ENCODE results near the gene FTO. TPM values are rescaled to one million over a fixed set of nuclear protein-coding genes. Genes with fewer than 3 reads are reported as not detected.
A peak's percentile ranks its signal among the peaks of the same experiment; 100 is the strongest.

FTO gene
- total RNA-seq, 1 donor from 2014 or later: 110 TPM

DNA sequence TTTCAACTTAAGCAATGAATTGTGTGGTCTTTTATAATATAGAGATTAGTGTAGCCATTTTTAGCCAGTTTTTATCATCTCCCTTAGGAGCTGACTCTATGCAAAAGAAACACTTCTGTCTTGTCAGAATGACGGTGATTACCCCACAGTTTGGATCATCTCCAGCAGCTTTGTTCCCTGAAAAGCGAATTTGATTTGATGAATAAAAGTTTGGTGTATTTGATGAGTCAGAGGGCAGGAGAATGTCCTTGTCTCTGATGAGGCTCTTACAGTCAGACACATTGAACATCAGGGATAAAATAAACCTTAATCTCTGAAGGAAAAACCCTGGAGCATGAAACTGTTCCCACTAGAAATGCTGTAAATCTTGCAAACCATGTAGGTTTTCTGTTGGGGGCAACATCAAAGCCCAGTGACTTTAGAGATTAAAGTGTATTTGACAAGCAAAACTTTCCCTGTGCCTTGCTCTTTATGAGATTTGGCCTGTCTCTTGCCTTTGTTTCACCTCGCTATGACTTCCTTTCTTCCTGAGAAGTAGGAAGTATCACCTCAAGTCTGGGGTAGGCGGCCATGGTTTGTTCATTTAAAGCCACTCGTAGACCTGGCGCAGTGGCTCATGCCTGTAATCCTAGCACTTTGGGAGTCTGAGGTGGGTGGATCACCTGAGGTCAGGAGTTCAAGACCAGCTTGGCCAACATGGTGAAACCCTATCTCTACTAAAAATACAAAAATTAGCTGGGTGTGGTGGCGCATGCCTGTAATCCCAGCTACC lies 209.3 kb downstream of the FTO start:
- Mint-ChIP-seq H3K4me1 (peaks cover 57% of the 10 kb centered on the region), H3K36me3 (no peaks in the 10 kb centered on the region), H3K4me3 (no peak overlapping the region), H3K27me3 (ENCODE audit: insufficient read depth, low read depth) (peaks cover 2% of the 10 kb centered on the region), H3K9me3 (no peaks in the 10 kb centered on the region), H3K27ac (no peak overlapping the region)
- Histone ChIP-seq H3K36me3 (no peaks in the 10 kb centered on the region), H3K9ac (no peak overlapping the region), H3K9me3 (ENCODE audit: low read depth) (no peaks in the 10 kb centered on the region), H3K4me1 (peaks cover 43% of the 10 kb centered on the region), H3K79me2 (ENCODE audit: low read depth) (no peaks in the 10 kb centered on the region), H3F3A (ENCODE audit: low read depth) (peaks cover 16% of the 10 kb centered on the region), H3K27ac (no peak overlapping the region), H3K27me3 (no peaks in the 10 kb centered on the region), H3K4me2 (no peak overlapping the region), H4K20me1 (ENCODE audit: low read depth) (peaks cover 20% of the 10 kb centered on the region), H2AFZ (replicated peaks) (no peak overlapping the region), H3K4me3 (no peak overlapping the region)
- no peak for TF ChIP-seq CTCF (IDR thresholded peaks at IDR 0.05)
- TF ChIP-seq EZH2 (IDR thresholded peaks at IDR 0.05): no peak
- TF ChIP-seq EZH2phosphoT487 (IDR thresholded peaks at IDR 0.05): no peak
- DNase-seq (ENCODE audit: low spot score): no peak

DNA sequence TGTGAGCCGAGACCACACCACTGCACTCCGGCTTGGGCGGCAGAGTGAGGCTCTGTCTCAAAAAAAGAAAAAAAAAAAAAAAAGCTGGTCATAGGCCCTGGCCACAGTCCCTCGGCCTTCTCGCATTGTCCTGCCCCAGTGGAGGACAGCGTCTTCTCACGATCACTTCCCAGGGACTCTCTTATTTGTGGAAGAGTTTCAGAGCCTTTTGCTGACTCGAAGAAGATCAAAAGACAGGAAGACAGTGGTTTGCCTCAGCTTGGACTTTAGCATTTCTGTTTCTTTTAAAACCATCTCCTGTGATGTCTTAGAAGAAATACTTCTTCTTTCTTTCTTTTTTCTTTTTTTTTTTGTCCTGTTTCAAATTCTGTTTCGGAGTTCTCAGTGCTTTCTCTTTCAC lies 210.0 kb downstream of the FTO start:
- Histone ChIP-seq H3K4me2 (peak overlapping the region; percentile 71), H3K27me3 (no peaks in the 10 kb centered on the region), H3K79me2 (ENCODE audit: low read depth) (no peaks in the 10 kb centered on the region), H3K4me1 (peaks cover 43% of the 10 kb centered on the region), H3K36me3 (no peaks in the 10 kb centered on the region), H3K9ac (no peak overlapping the region), H3K4me3 (no peak overlapping the region), H4K20me1 (ENCODE audit: low read depth) (peaks cover 20% of the 10 kb centered on the region), H3K27ac (no peak overlapping the region), H2AFZ (replicated peaks) (no peak overlapping the region), H3F3A (ENCODE audit: low read depth) (peaks cover 16% of the 10 kb centered on the region), H3K9me3 (ENCODE audit: low read depth) (no peaks in the 10 kb centered on the region)
- Mint-ChIP-seq H3K9me3 (no peaks in the 10 kb centered on the region), H3K27me3 (ENCODE audit: insufficient read depth, low read depth) (no peaks in the 10 kb centered on the region), H3K36me3 (no peaks in the 10 kb centered on the region), H3K4me3 (no peak overlapping the region), H3K4me1 (peaks cover 57% of the 10 kb centered on the region), H3K27ac (peak overlapping the region; percentile 97)
- TF ChIP-seq CTCF (IDR thresholded peaks at IDR 0.05) (no peak), EZH2phosphoT487 (IDR thresholded peaks at IDR 0.05) (no peak), EZH2 (IDR thresholded peaks at IDR 0.05) (no peak)
- no peak for DNase-seq (ENCODE audit: low spot score)

- no peak for TF ChIP-seq EZH2 (IDR thresholded peaks at IDR 0.05)
- TF ChIP-seq CTCF (IDR thresholded peaks at IDR 0.05): no peak
- TF ChIP-seq EZH2phosphoT487 (IDR thresholded peaks at IDR 0.05): no peak
- H3K4me1 ChIP-seq: peaks cover 43% of the 10 kb centered on the region
- no peaks in the 10 kb centered on the region for H3K27me3 ChIP-seq
- no peak overlapping the region for H2AFZ ChIP-seq (replicated peaks)
- Mint-ChIP-seq H3K4me1 (peaks cover 57% of the 10 kb centered on the region), H3K36me3 (no peaks in the 10 kb centered on the region), H3K4me3 (peak overlapping the region; percentile 72), H3K27me3 (ENCODE audit: insufficient read depth, low read depth) (no peaks in the 10 kb centered on the region), H3K9me3 (no peaks in the 10 kb centered on the region), H3K27ac (peak overlapping the region; percentile 97)
- H3K27ac ChIP-seq: no peak overlapping the region
- peaks cover 16% of the 10 kb centered on the region for H3F3A ChIP-seq (ENCODE audit: low read depth)
- no peaks in the 10 kb centered on the region for H3K9me3 ChIP-seq (ENCODE audit: low read depth)
- no peaks in the 10 kb centered on the region for H3K36me3 ChIP-seq
- no peaks in the 10 kb centered on the region for H3K79me2 ChIP-seq (ENCODE audit: low read depth)
- H3K4me3 ChIP-seq: peak overlapping the region; percentile 25
- H4K20me1 ChIP-seq (ENCODE audit: low read depth): peaks cover 20% of the 10 kb centered on the region
- H3K9ac ChIP-seq: no peak overlapping the region
- DNase-seq (ENCODE audit: low spot score): no peak
- peak overlapping the region; percentile 71 for H3K4me2 ChIP-seq
These were observed 210.8 kb downstream of the FTO start for GRCh38 chr16:53914736-53915135.
